CD4-positive, CD25-positive, alpha-beta regulatory T cell (primary cell): ENCODE measurements around the gene LAMA3. TPM values are rescaled to one million over a fixed set of nuclear protein-coding genes. Genes with fewer than 3 reads are reported as not detected.
A peak's percentile ranks its signal among the peaks of the same experiment; 100 is the strongest.

ENCODE experiments used
- ATAC-seq, 2 donors: fragments of 150-1000 bp; cut with Tn5 transposase; one replicate each; pipeline ENCODE4 v1.10.0; 2021; ENCODE audit warnings: low read depth in 2 of 2, moderate number of reproducible peaks in 2 of 2, moderate library complexity in 1 of 2
- DNase-seq, 3 donors: peaks; one replicate each; pipeline versions ENCODE4 v3.0.0 to v3.0.0-alpha.2; 2012 to 2022; ENCODE audit warnings: mixed read lengths in 1 of 3
- H3K27ac ChIP-seq: one replicate; pipeline ENCODE4 v1.7.0; 2013; ENCODE audit warnings: mild to moderate bottlenecking, low read length; ENCODE audit not compliant: insufficient read depth, poor library complexity, severe bottlenecking
- H3K27me3 ChIP-seq: one replicate; pipeline ENCODE4 v1.7.0; 2013; ENCODE audit warnings: low read length; ENCODE audit not compliant: control insufficient read depth, insufficient read depth
- H3K36me3 ChIP-seq: one replicate; pipeline ENCODE4 v1.7.0; 2013; ENCODE audit warnings: mild to moderate bottlenecking, low read length, moderate library complexity; ENCODE audit not compliant: control insufficient read depth, insufficient read depth
- H3K4me1 ChIP-seq: 2 replicates; pipeline ENCODE4 v1.7.0; 2013; ENCODE audit warnings: mild to moderate bottlenecking, low read length; ENCODE audit not compliant: insufficient read depth, control insufficient read depth, poor library complexity, severe bottlenecking
- H3K4me3 ChIP-seq: one replicate; pipeline ENCODE4 v1.7.0; 2013; ENCODE audit warnings: low read depth, mild to moderate bottlenecking, low read length, moderate library complexity
- H3K9me3 ChIP-seq, 2 experiments: 1 replicate in 1 of 2; 2 replicates in 1 of 2; pipeline ENCODE4 v1.7.0; 2013; ENCODE audit warnings: low read length in 2 of 2, mild to moderate bottlenecking in 1 of 2, moderate library complexity in 1 of 2; ENCODE audit not compliant: control insufficient read depth in 2 of 2
- H3K27ac Mint-ChIP-seq, 3 donors: one replicate each; pipeline ENCODE4 v1.8.0; 2020 to 2022; ENCODE audit warnings: mild to moderate bottlenecking in 3 of 3, mixed read lengths in 3 of 3, moderate library complexity in 2 of 3
- H3K27me3 Mint-ChIP-seq: one replicate; pipeline ENCODE4 v1.8.0; 2022; ENCODE audit warnings: mild to moderate bottlenecking, mixed read lengths
- H3K36me3 Mint-ChIP-seq: one replicate; pipeline ENCODE4 v1.8.0; 2020; ENCODE audit warnings: mixed read lengths
- H3K4me1 Mint-ChIP-seq, 4 donors: one replicate each; pipeline ENCODE4 v1.8.0; 2020 to 2022; ENCODE audit warnings: mixed read lengths in 4 of 4, mild to moderate bottlenecking in 1 of 4
- H3K4me3 Mint-ChIP-seq, 4 donors: one replicate each; pipeline ENCODE4 v1.8.0; 2020 to 2022; ENCODE audit warnings: mild to moderate bottlenecking in 4 of 4, mixed read lengths in 4 of 4, moderate library complexity in 3 of 4
- H3K9me3 Mint-ChIP-seq, 7 donors: one replicate each; pipeline ENCODE4 v1.8.0; 2020 to 2022; ENCODE audit warnings: mixed read lengths in 7 of 7, mild to moderate bottlenecking in 3 of 7, moderate library complexity in 2 of 7
- polyA plus RNA-seq, 4 donors: library from polyadenylated mRNA; unstranded; fragments of 300-500 nt; fragmentation: Illumina TruSeq; gene quantifications; one replicate each; pipeline ENCODE4 v1.2.3, GENCODE V29; 2021
- total RNA-seq: library from RNA; stranded (reverse); gene quantifications from one replicate; pipeline ENCODE4 v1.2.3, GENCODE V29; 2022

Gene LAMA3
- total and polyA plus RNA-seq, 5 donors from 2014 or later, result 0.31 TPM; not detected in 4

GRCh38 chr18:23822590-23823385 is 133.5 kb downstream of the LAMA3 start:
- Mint-ChIP-seq H3K27me3 (peaks cover 25% of the 10 kb centered on the region), H3K9me3 (no peaks in the 10 kb centered on the region), H3K27ac (no peak overlapping the region), H3K4me1 (peaks cover 0 to 6% (median 0%) of the 10 kb centered on the region in 4 donors), H3K36me3 (no peaks in the 10 kb centered on the region), H3K4me3 (no peak overlapping the region)
- Histone ChIP-seq H3K27ac (no peak overlapping the region), H3K27me3 (no peaks in the 10 kb centered on the region), H3K4me1 (no peaks in the 10 kb centered on the region), H3K36me3 (no peaks in the 10 kb centered on the region), H3K9me3 (no peaks in the 10 kb centered on the region), H3K4me3 (no peak overlapping the region)
- DNase-seq, result no peak
- no peak for ATAC-seq

- Histone ChIP-seq H3K27me3 (no peaks in the 10 kb centered on the region), H3K4me1 (peaks cover 7% of the 10 kb centered on the region), H3K4me3 (no peak overlapping the region), H3K27ac (no peak overlapping the region), H3K9me3 (no peaks in the 10 kb centered on the region), H3K36me3 (no peaks in the 10 kb centered on the region)
- no peaks in the 10 kb centered on the region for H3K9me3 Mint-ChIP-seq
- H3K27ac Mint-ChIP-seq, result no peak overlapping the region
- H3K4me3 Mint-ChIP-seq, result no peak overlapping the region
- no peaks in the 10 kb centered on the region for H3K36me3 Mint-ChIP-seq
- peaks cover 6 to 16% (median 10%) of the 10 kb centered on the region in 4 donors for H3K4me1 Mint-ChIP-seq
- ATAC-seq, result no peak
- peaks cover 17% of the 10 kb centered on the region for H3K27me3 Mint-ChIP-seq
- peak in 1 of 3 donors; percentile 25 for DNase-seq
Observed at GRCh38 chr18:23824240-23824639, 135.0 kb downstream of the LAMA3 start.

- Mint-ChIP-seq H3K36me3 (no peaks in the 10 kb centered on the region), H3K27ac (no peak overlapping the region), H3K4me3 (no peak overlapping the region), H3K27me3 (peaks cover 14% of the 10 kb centered on the region), H3K4me1 (peaks cover 6 to 16% (median 11%) of the 10 kb centered on the region in 4 donors), H3K9me3 (no peaks in the 10 kb centered on the region)
- Histone ChIP-seq H3K9me3 (no peaks in the 10 kb centered on the region), H3K4me1 (peaks cover 7% of the 10 kb centered on the region), H3K36me3 (no peaks in the 10 kb centered on the region), H3K27me3 (no peaks in the 10 kb centered on the region), H3K27ac (no peak overlapping the region), H3K4me3 (no peak overlapping the region)
- ATAC-seq (no peak), DNase-seq (no peak)
Observed at GRCh38 chr18:23824669-23825068, 135.4 kb downstream of the LAMA3 start.

GRCh38 chr18:23825496-23825895 is 136.2 kb downstream of the LAMA3 start:
- H3K27me3 ChIP-seq, result no peaks in the 10 kb centered on the region
- no peaks in the 10 kb centered on the region for H3K36me3 ChIP-seq
- Mint-ChIP-seq H3K9me3 (no peaks in the 10 kb centered on the region), H3K27me3 (peaks cover 6% of the 10 kb centered on the region), H3K4me3 (no peak overlapping the region), H3K27ac (peak overlapping the region in 1 of 3 donors; percentile 15), H3K36me3 (no peaks in the 10 kb centered on the region), H3K4me1 (peaks cover 6 to 16% (median 11%) of the 10 kb centered on the region in 4 donors)
- H3K27ac ChIP-seq, result no peak overlapping the region
- H3K4me1 ChIP-seq, result peaks cover 7% of the 10 kb centered on the region
- ATAC-seq (no peak), DNase-seq (no peak)
- no peaks in the 10 kb centered on the region for H3K9me3 ChIP-seq
- H3K4me3 ChIP-seq, result no peak overlapping the region

- Mint-ChIP-seq H3K4me3 (no peak overlapping the region), H3K27ac (peak overlapping the region in 2 of 3 donors; percentile 17 to 24), H3K9me3 (no peaks in the 10 kb centered on the region), H3K27me3 (peaks cover under 1% of the 10 kb centered on the region), H3K36me3 (no peaks in the 10 kb centered on the region), H3K4me1 (peaks cover 6 to 16% (median 11%) of the 10 kb centered on the region in 4 donors)
- Histone ChIP-seq H3K27me3 (no peaks in the 10 kb centered on the region), H3K4me1 (peaks cover 7% of the 10 kb centered on the region), H3K9me3 (no peaks in the 10 kb centered on the region), H3K36me3 (no peaks in the 10 kb centered on the region), H3K27ac (no peak overlapping the region), H3K4me3 (no peak overlapping the region)
- no peak for ATAC-seq
- DNase-seq, result no peak
Observed at GRCh38 chr18:23825978-23826405, 136.7 kb downstream of the LAMA3 start.

- Mint-ChIP-seq H3K9me3 (no peaks in the 10 kb centered on the region), H3K27me3 (no peaks in the 10 kb centered on the region), H3K36me3 (no peaks in the 10 kb centered on the region), H3K27ac (peak overlapping the region in 2 of 3 donors; percentile 24 to 63), H3K4me3 (no peak overlapping the region), H3K4me1 (peaks cover 6 to 16% (median 11%) of the 10 kb centered on the region in 4 donors)
- no peak for ATAC-seq
- Histone ChIP-seq H3K27me3 (no peaks in the 10 kb centered on the region), H3K4me3 (no peak overlapping the region), H3K27ac (no peak overlapping the region), H3K9me3 (no peaks in the 10 kb centered on the region), H3K36me3 (no peaks in the 10 kb centered on the region), H3K4me1 (peaks cover 7% of the 10 kb centered on the region)
- DNase-seq, result no peak
Observed at GRCh38 chr18:23826850-23827620, 137.8 kb downstream of the LAMA3 start.

GRCh38 chr18:23827681-23828080 is 138.4 kb downstream of the LAMA3 start:
- no peak for ATAC-seq
- H3K27ac ChIP-seq, result no peak overlapping the region
- no peaks in the 10 kb centered on the region for H3K27me3 ChIP-seq
- peak in 1 of 3 donors; percentile 18 for DNase-seq
- Mint-ChIP-seq H3K4me1 (peaks cover 6 to 16% (median 11%) of the 10 kb centered on the region in 4 donors), H3K27me3 (no peaks in the 10 kb centered on the region), H3K27ac (peak overlapping the region in 2 of 3 donors; percentile 24 to 63), H3K9me3 (no peaks in the 10 kb centered on the region), H3K36me3 (no peaks in the 10 kb centered on the region), H3K4me3 (no peak overlapping the region)
- H3K36me3 ChIP-seq, result no peaks in the 10 kb centered on the region
- no peak overlapping the region for H3K4me3 ChIP-seq
- H3K9me3 ChIP-seq, result no peaks in the 10 kb centered on the region
- peaks cover 7% of the 10 kb centered on the region for H3K4me1 ChIP-seq
